Measurements from ENCODE around the gene NOSTRIN. TPM values are rescaled to one million over a fixed set of nuclear protein-coding genes. Genes with fewer than 3 reads are reported as not detected.

The NOSTRIN gene
- total and polyA plus RNA-seq, 2 of the 8 experiments (the other 6 are each of a cell fraction or from before 2014, with no cell fraction given): not detected

DNA sequence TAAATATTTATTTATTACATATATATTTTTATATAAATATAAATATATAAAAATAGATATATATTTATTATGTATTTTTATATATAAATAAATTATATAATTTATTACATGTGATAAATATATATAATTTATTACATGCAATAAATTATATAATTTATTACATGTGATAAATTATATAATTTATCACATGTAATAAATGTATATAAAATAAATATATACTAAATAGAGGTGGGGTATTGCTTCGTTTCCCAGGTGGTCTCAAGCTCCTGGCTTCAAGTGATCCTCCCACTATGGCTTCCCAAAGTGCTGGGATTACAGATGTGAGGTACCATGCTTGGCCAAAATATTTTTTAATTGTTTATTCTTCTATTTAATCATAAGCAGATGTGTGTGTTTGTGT is 95.0 kb downstream of the NOSTRIN start (continued):
- no peak for TF ChIP-seq CTBP2 (IDR thresholded peaks at IDR 0.05; ENCODE audit: borderline replicate concordance, insufficient read depth, insufficient read length, low read length)

Data from H1 (cell line).